ENCODE measurements around the gene TTC7B.

TTC7B gene

GRCh38 chr14:90777358-90777757, 38.9 kb downstream of the TTC7B start:
- H3K79me1 ChIP-seq (ENCODE audit: low read length), result no peaks in the 10 kb centered on the region
- H2AK5ac ChIP-seq (ENCODE audit: low read length), result no peak overlapping the region
- no peak overlapping the region for H2BK120ac ChIP-seq (ENCODE audit: low read depth, low read length)
- H3K18ac ChIP-seq (ENCODE audit: low read length), result no peak overlapping the region
- H4K5ac ChIP-seq (ENCODE audit: low read length), result no peak overlapping the region
- no peak overlapping the region for H3K4ac ChIP-seq (ENCODE audit: low read depth, low read length)
- H3K36me3 ChIP-seq (ENCODE audit: control insufficient read depth, insufficient read depth, low read length), result no peaks in the 10 kb centered on the region
- no peak overlapping the region for H3K9ac ChIP-seq (ENCODE audit: low read length)
- H3K56ac ChIP-seq (ENCODE audit: low read length), result no peak overlapping the region
- no peak overlapping the region for H3K23ac ChIP-seq (ENCODE audit: low read length)
- no peak overlapping the region for H2BK5ac ChIP-seq (ENCODE audit: low read length)
- no peaks in the 10 kb centered on the region for H3K79me2 ChIP-seq (ENCODE audit: control insufficient read depth, insufficient read depth, low read length)
- no peak overlapping the region for H3K4me2 ChIP-seq (ENCODE audit: low read length)
- WGBS (ENCODE audit: extremely low coverage, insufficient coverage, low lambda C conversion rate), result no CpG with 5 or more reads among the region's 2 CpGs
- no peak overlapping the region for H4K8ac ChIP-seq (ENCODE audit: low read depth, low read length)
- H3K4me1 ChIP-seq (ENCODE audit: control insufficient read depth, low read depth, low read length), result no peaks in the 10 kb centered on the region
- no peaks in the 10 kb centered on the region for H3K27me3 ChIP-seq (ENCODE audit: insufficient read depth, low read length, poor library complexity)
- no peak for DNase-seq
- H2BK15ac ChIP-seq (replicated peaks; ENCODE audit: low read depth), result no peak overlapping the region
- no peak overlapping the region for H3K4me3 ChIP-seq (ENCODE audit: low read length)
- no peak overlapping the region for H3K27ac ChIP-seq (ENCODE audit: low read depth, low read length)

GRCh38 chr14:90775441-90775840, 40.8 kb downstream of the TTC7B start:
- no peak overlapping the region for H3K56ac ChIP-seq (ENCODE audit: low read length)
- WGBS (ENCODE audit: extremely low coverage, insufficient coverage, low lambda C conversion rate), result no CpG with 5 or more reads among the region's 4 CpGs
- DNase-seq, result no peak

GRCh38 chr14:90774316-90774715, 41.9 kb downstream of the TTC7B start:
- no peak overlapping the region for H3K23ac ChIP-seq (ENCODE audit: low read length)
- no peaks in the 10 kb centered on the region for H3K79me1 ChIP-seq (ENCODE audit: low read length)
- H3K4ac ChIP-seq (ENCODE audit: low read depth, low read length), result no peak overlapping the region
- H2BK5ac ChIP-seq (ENCODE audit: low read length), result no peak overlapping the region
- no peak overlapping the region for H2BK15ac ChIP-seq (replicated peaks; ENCODE audit: low read depth)
- H3K36me3 ChIP-seq (ENCODE audit: control insufficient read depth, insufficient read depth, low read length), result no peaks in the 10 kb centered on the region
- DNase-seq, result no peak
- WGBS (ENCODE audit: extremely low coverage, insufficient coverage, low lambda C conversion rate), result no CpG with 5 or more reads among the region's 5 CpGs
- no peak overlapping the region for H3K56ac ChIP-seq (ENCODE audit: low read length)
- no peak overlapping the region for H3K18ac ChIP-seq (ENCODE audit: low read length)
- H2BK120ac ChIP-seq (ENCODE audit: low read depth, low read length), result no peak overlapping the region
- H2AK5ac ChIP-seq (ENCODE audit: low read length), result no peak overlapping the region
- H4K8ac ChIP-seq (ENCODE audit: low read depth, low read length), result no peak overlapping the region
- H3K79me2 ChIP-seq (ENCODE audit: control insufficient read depth, insufficient read depth, low read length), result no peaks in the 10 kb centered on the region
- no peaks in the 10 kb centered on the region for H3K27me3 ChIP-seq (ENCODE audit: insufficient read depth, low read length, poor library complexity)
- H3K9ac ChIP-seq (ENCODE audit: low read length), result no peak overlapping the region
- no peak overlapping the region for H4K5ac ChIP-seq (ENCODE audit: low read length)
- H3K27ac ChIP-seq (ENCODE audit: low read depth, low read length), result no peak overlapping the region
- H3K4me1 ChIP-seq (ENCODE audit: control insufficient read depth, low read depth, low read length), result no peaks in the 10 kb centered on the region
- H3K4me2 ChIP-seq (ENCODE audit: low read length), result no peak overlapping the region
- no peak overlapping the region for H3K4me3 ChIP-seq (ENCODE audit: low read length)

More at GRCh38 chr14:90775441-90775840, 40.8 kb downstream of the TTC7B start:
- Histone ChIP-seq H3K4ac (ENCODE audit: low read depth, low read length) (no peak overlapping the region), H3K4me3 (ENCODE audit: low read length) (no peak overlapping the region), H3K27me3 (ENCODE audit: insufficient read depth, low read length, poor library complexity) (no peaks in the 10 kb centered on the region), H4K5ac (ENCODE audit: low read length) (no peak overlapping the region), H3K23ac (ENCODE audit: low read length) (no peak overlapping the region), H3K4me1 (ENCODE audit: control insufficient read depth, low read depth, low read length) (no peaks in the 10 kb centered on the region), H2BK5ac (ENCODE audit: low read length) (no peak overlapping the region), H3K9ac (ENCODE audit: low read length) (no peak overlapping the region), H3K79me2 (ENCODE audit: control insufficient read depth, insufficient read depth, low read length) (no peaks in the 10 kb centered on the region), H2AK5ac (ENCODE audit: low read length) (no peak overlapping the region), H4K8ac (ENCODE audit: low read depth, low read length) (no peak overlapping the region), H3K79me1 (ENCODE audit: low read length) (no peaks in the 10 kb centered on the region), H3K18ac (ENCODE audit: low read length) (no peak overlapping the region), H2BK120ac (ENCODE audit: low read depth, low read length) (no peak overlapping the region), H2BK15ac (replicated peaks; ENCODE audit: low read depth) (no peak overlapping the region), H3K4me2 (ENCODE audit: low read length) (no peak overlapping the region), H3K27ac (ENCODE audit: low read depth, low read length) (no peak overlapping the region), H3K36me3 (ENCODE audit: control insufficient read depth, insufficient read depth, low read length) (no peaks in the 10 kb centered on the region)

GRCh38 chr14:90773705-90774104, 42.5 kb downstream of the TTC7B start:
- no peak overlapping the region for H3K4me3 ChIP-seq (ENCODE audit: low read length)
- H2BK120ac ChIP-seq (ENCODE audit: low read depth, low read length), result no peak overlapping the region
- DNase-seq, result no peak
- H3K27ac ChIP-seq (ENCODE audit: low read depth, low read length), result no peak overlapping the region
- no peak overlapping the region for H3K18ac ChIP-seq (ENCODE audit: low read length)
- H3K79me2 ChIP-seq (ENCODE audit: control insufficient read depth, insufficient read depth, low read length), result no peaks in the 10 kb centered on the region
- no peak overlapping the region for H3K4ac ChIP-seq (ENCODE audit: low read depth, low read length)
- H3K4me1 ChIP-seq (ENCODE audit: control insufficient read depth, low read depth, low read length), result no peaks in the 10 kb centered on the region
- no peak overlapping the region for H3K9ac ChIP-seq (ENCODE audit: low read length)
- H2BK5ac ChIP-seq (ENCODE audit: low read length), result no peak overlapping the region
- H3K79me1 ChIP-seq (ENCODE audit: low read length), result no peaks in the 10 kb centered on the region
- H2BK15ac ChIP-seq (replicated peaks; ENCODE audit: low read depth), result no peak overlapping the region
- H4K5ac ChIP-seq (ENCODE audit: low read length), result no peak overlapping the region
- H3K27me3 ChIP-seq (ENCODE audit: insufficient read depth, low read length, poor library complexity), result no peaks in the 10 kb centered on the region
- no peak overlapping the region for H2AK5ac ChIP-seq (ENCODE audit: low read length)
- no peak overlapping the region for H3K23ac ChIP-seq (ENCODE audit: low read length)
- H3K36me3 ChIP-seq (ENCODE audit: control insufficient read depth, insufficient read depth, low read length), result no peaks in the 10 kb centered on the region
- WGBS (ENCODE audit: extremely low coverage, insufficient coverage, low lambda C conversion rate), result no CpG with 5 or more reads among the region's 4 CpGs
- H3K4me2 ChIP-seq (ENCODE audit: low read length), result no peak overlapping the region
- no peak overlapping the region for H4K8ac ChIP-seq (ENCODE audit: low read depth, low read length)
- no peak overlapping the region for H3K56ac ChIP-seq (ENCODE audit: low read length)

- no peaks in the 10 kb centered on the region for H3K79me2 ChIP-seq (ENCODE audit: control insufficient read depth, insufficient read depth, low read length)
- no peak overlapping the region for H2BK5ac ChIP-seq (ENCODE audit: low read length)
- H3K9ac ChIP-seq (ENCODE audit: low read length), result no peak overlapping the region
- no peak overlapping the region for H3K56ac ChIP-seq (ENCODE audit: low read length)
- no peak overlapping the region for H4K8ac ChIP-seq (ENCODE audit: low read depth, low read length)
- H2BK15ac ChIP-seq (replicated peaks; ENCODE audit: low read depth), result no peak overlapping the region
- no peaks in the 10 kb centered on the region for H3K27me3 ChIP-seq (ENCODE audit: insufficient read depth, low read length, poor library complexity)
- H2BK120ac ChIP-seq (ENCODE audit: low read depth, low read length), result no peak overlapping the region
- no peaks in the 10 kb centered on the region for H3K4me1 ChIP-seq (ENCODE audit: control insufficient read depth, low read depth, low read length)
- H3K18ac ChIP-seq (ENCODE audit: low read length), result no peak overlapping the region
- no CpG with 5 or more reads among the region's 1 CpG for WGBS (ENCODE audit: extremely low coverage, insufficient coverage, low lambda C conversion rate)
- no peaks in the 10 kb centered on the region for H3K36me3 ChIP-seq (ENCODE audit: control insufficient read depth, insufficient read depth, low read length)
- no peak overlapping the region for H2AK5ac ChIP-seq (ENCODE audit: low read length)
- H3K27ac ChIP-seq (ENCODE audit: low read depth, low read length), result no peak overlapping the region
- no peak overlapping the region for H3K4me3 ChIP-seq (ENCODE audit: low read length)
- DNase-seq, result no peak
- no peak overlapping the region for H3K23ac ChIP-seq (ENCODE audit: low read length)
- no peak overlapping the region for H3K4ac ChIP-seq (ENCODE audit: low read depth, low read length)
- H3K79me1 ChIP-seq (ENCODE audit: low read length), result no peaks in the 10 kb centered on the region
- no peak overlapping the region for H4K5ac ChIP-seq (ENCODE audit: low read length)
- H3K4me2 ChIP-seq (ENCODE audit: low read length), result no peak overlapping the region
These were observed 43.1 kb downstream of the TTC7B start for GRCh38 chr14:90773196-90773486.

GRCh38 chr14:90767899-90768298, 48.3 kb downstream of the TTC7B start:
- no peak overlapping the region for H2AK5ac ChIP-seq (ENCODE audit: low read length)
- H3K23ac ChIP-seq (ENCODE audit: low read length), result no peak overlapping the region
- H3K4me3 ChIP-seq (ENCODE audit: low read length), result no peak overlapping the region

More at GRCh38 chr14:90767899-90768298, 48.3 kb downstream of the TTC7B start:
- Histone ChIP-seq H4K8ac (ENCODE audit: low read depth, low read length) (no peak overlapping the region), H3K9ac (ENCODE audit: low read length) (no peak overlapping the region), H3K27me3 (ENCODE audit: insufficient read depth, low read length, poor library complexity) (no peaks in the 10 kb centered on the region), H3K4me1 (ENCODE audit: control insufficient read depth, low read depth, low read length) (no peaks in the 10 kb centered on the region), H2BK5ac (ENCODE audit: low read length) (no peak overlapping the region), H3K27ac (ENCODE audit: low read depth, low read length) (no peak overlapping the region), H3K79me1 (ENCODE audit: low read length) (no peaks in the 10 kb centered on the region), H3K36me3 (ENCODE audit: control insufficient read depth, insufficient read depth, low read length) (no peaks in the 10 kb centered on the region), H3K79me2 (ENCODE audit: control insufficient read depth, insufficient read depth, low read length) (no peaks in the 10 kb centered on the region), H3K56ac (ENCODE audit: low read length) (no peak overlapping the region), H3K4me2 (ENCODE audit: low read length) (no peak overlapping the region), H3K4ac (ENCODE audit: low read depth, low read length) (no peak overlapping the region), H2BK120ac (ENCODE audit: low read depth, low read length) (no peak overlapping the region), H4K5ac (ENCODE audit: low read length) (no peak overlapping the region), H3K18ac (ENCODE audit: low read length) (no peak overlapping the region), H2BK15ac (replicated peaks; ENCODE audit: low read depth) (no peak overlapping the region)
- DNase-seq, result no peak
